PC-9 (cell line): ENCODE results near the gene GPS1. TPM values are rescaled to one million over a fixed set of nuclear protein-coding genes. Genes with fewer than 3 reads are reported as not detected.
"Not testable (repeated sequence)": the region's sequence is repeated elsewhere in the genome, so short reads cannot be mapped to it uniquely, and the experiment has no call there.

Experiments used
- BruUV-seq: library from RNA; stranded (reverse); fragments of 400-500 nt; replicated peaks from 2 replicates; lab custom pipeline; 2021; lab: Mats Ljungman, UMichigan
- CTCF ChIA-PET: fragments of 300-600 bp; sonication (Branson Sonifier 250); formaldehyde crosslinking; loops from one replicate; lab custom pipeline; 2022; ENCODE audit warnings: antibody characterized with exemption; lab: Charles Lee
- POLR2A ChIA-PET: fragments of 300-600 bp; sonication (Branson Sonifier 250); formaldehyde crosslinking; loops from one replicate; lab custom pipeline; 2022; ENCODE audit warnings: antibody characterized with exemption; ENCODE audit not compliant: unreplicated experiment; lab: Charles Lee
- DNase-seq, 2 experiments: peaks; one replicate each; pipeline versions ENCODE4 v3.0.0 to v3.0.0-alpha.2; 2015 to 2022; ENCODE audit warnings: mixed read lengths in 1 of 2
- H2AFZ ChIP-seq: fragments of 200-600 bp; sonication (generic); 2 replicates; pipeline ENCODE4 v1.8.1; 2017; ENCODE audit warnings: antibody characterized with exemption
- H3F3A ChIP-seq: fragments of 200-600 bp; sonication (generic); 2 replicates; pipeline ENCODE4 v1.8.1; 2017; ENCODE audit warnings: antibody characterized with exemption, mild to moderate bottlenecking, low read depth; ENCODE audit not compliant: insufficient read depth
- H3K27ac ChIP-seq: fragments of 200-600 bp; sonication (generic); 2 replicates; pipeline ENCODE4 v1.6.1; 2016; ENCODE audit warnings: mixed run types
- H3K27me3 ChIP-seq: fragments of 200-600 bp; sonication (generic); 2 replicates; pipeline ENCODE4 v1.6.1; 2016; ENCODE audit warnings: low read depth, mixed run types; ENCODE audit not compliant: insufficient read depth
- H3K36me3 ChIP-seq: fragments of 200-600 bp; sonication (generic); 2 replicates; pipeline ENCODE4 v1.6.1; 2016; ENCODE audit warnings: low read depth, mixed run types
- H3K4me1 ChIP-seq: fragments of 200-600 bp; sonication (generic); replicated peaks from 2 replicates; pipeline ENCODE4 v1.6.1; 2016; ENCODE audit warnings: mixed run types; ENCODE audit not compliant: insufficient read depth
- H3K4me2 ChIP-seq: fragments of 200-600 bp; sonication (generic); 2 replicates; pipeline ENCODE4 v1.6.1; 2017; ENCODE audit warnings: mixed run types
- H3K4me3 ChIP-seq: fragments of 200-600 bp; sonication (generic); 2 replicates; pipeline ENCODE4 v1.6.1; 2016; ENCODE audit warnings: mixed run types
- H3K79me2 ChIP-seq: fragments of 200-600 bp; sonication (generic); 2 replicates; pipeline ENCODE4 v1.6.1; 2017; ENCODE audit warnings: low read depth, mixed run types
- H3K9me2 ChIP-seq: fragments of 200-600 bp; sonication (generic); 2 replicates; pipeline ENCODE4 v1.8.1; 2017; ENCODE audit warnings: mild to moderate bottlenecking; ENCODE audit not compliant: insufficient read depth
- H3K9me3 ChIP-seq: fragments of 200-600 bp; sonication (generic); 2 replicates; pipeline ENCODE4 v1.8.1; 2016; ENCODE audit warnings: low read depth; ENCODE audit not compliant: insufficient read depth
- H4K20me1 ChIP-seq: fragments of 200-600 bp; sonication (generic); 2 replicates; pipeline ENCODE4 v1.8.1; 2017; ENCODE audit not compliant: insufficient read depth
- CTCF ChIP-seq: fragments of 200-600 bp; sonication (generic); conservative IDR thresholded peaks from 2 replicates; pipeline ENCODE4 v1.6.1; 2017; ENCODE audit warnings: mixed run types, antibody characterized with exemption, mild to moderate bottlenecking, moderate library complexity
- EZH2 ChIP-seq: fragments of 200-600 bp; sonication (generic); IDR thresholded peaks from 2 replicates; pipeline ENCODE4 v1.8.0; 2017; ENCODE audit warnings: antibody characterized with exemption, low read depth
- intact Hi-C: fragments of 100-400 bp; cut with micrococcal nuclease; formaldehyde crosslinking; loops from one replicate; pipeline ENCODE4 v1.10.0; 2022; ENCODE audit not compliant: unreplicated experiment
- total RNA-seq: library from RNA; stranded (reverse); gene quantifications from 2 replicates; pipeline ENCODE4 v1.2.3, GENCODE V29; 2021

GPS1 gene
- total RNA-seq, 1 experiment from 2014 or later: 121 TPM

- peak; percentile 85 to 98 for DNase-seq
- H4K20me1 ChIP-seq: no peaks in the 10 kb centered on the region
- CTCF ChIA-PET: interaction anchor here (0.6 to 1.0 kb wide), 7 partner anchors 15 to 121 kb away, joined by 3 to 10 read pairs (median 3); partner anchors contain the start of genes CENPX, FASN and LRRC45
- no peaks in the 10 kb centered on the region for H3K9me2 ChIP-seq
- POLR2A ChIA-PET: interaction anchor here (0.5 to 0.9 kb wide), 7 partner anchors 22 to 685 kb away, joined by 4 to 8 read pairs (median 6); partner anchors contain the start of gene DUS1L
- peak within 1 kb of the TSS; percentile 82 for H2AFZ ChIP-seq
- TF ChIP-seq CTCF (peak; percentile 61), EZH2 (no peak)
- no peaks in the 10 kb centered on the region for H3K79me2 ChIP-seq
- no peak within 1 kb of the TSS for H3K27ac ChIP-seq
- H3K36me3 ChIP-seq: no peaks in the 10 kb centered on the region
- BruUV-seq: no TSS peak
- H3K9me3 ChIP-seq: no peaks in the 10 kb centered on the region
- 0 out of 2 replicates have a peak, but pooled peaks cover 6% of the 10 kb centered on the region for H3K4me1 ChIP-seq
- intact Hi-C loops: loop anchor here (2.0 to 10.0 kb wide), 3 partner anchors 60 to 208 kb away; partner anchors contain the start of gene FASN
- H3K27me3 ChIP-seq: no peaks in the 10 kb centered on the region
- peak within 1 kb of the TSS; percentile 66 for H3K4me3 ChIP-seq
- peak within 1 kb of the TSS; percentile 90 for H3K4me2 ChIP-seq
- H3F3A ChIP-seq: peaks cover 4% of the 10 kb centered on the region; the same call in 1 of the 2 replicates
Measured at GRCh38 chr17:82037092-82037888, 14.4 kb upstream of the GPS1 start, which contains the start of gene DCXR. Gene DCXR (minus strand): TSS chr17:82037697. CDS start chr17:82037682, 15 bp downstream.

GRCh38 chr17:82037889-82038195 lies 13.9 kb upstream of the GPS1 start:
- H4K20me1 ChIP-seq: no peaks in the 10 kb centered on the region

GRCh38 chr17:82038796-82039409 lies 12.8 kb upstream of the GPS1 start:
- H3K4me2 ChIP-seq, CTCF ChIA-PET, H3K9me3 ChIP-seq, H4K20me1 ChIP-seq, H3F3A ChIP-seq, H3K36me3 ChIP-seq, H3K27me3 ChIP-seq, H3K4me3 ChIP-seq, H3K79me2 ChIP-seq, H3K9me2 ChIP-seq, POLR2A ChIA-PET, DNase-seq, H3K4me1 ChIP-seq, H2AFZ ChIP-seq, H3K27ac ChIP-seq, BruUV-seq: not testable (repeated sequence)
- intact Hi-C loops: loop anchor here (5.0 to 10.0 kb wide), 2 partner anchors 58 to 206 kb away; partner anchors contain the start of gene FASN

More at GRCh38 chr17:82037889-82038195, 13.9 kb upstream of the GPS1 start:
- H3K27me3 ChIP-seq: no peaks in the 10 kb centered on the region
- no peaks in the 10 kb centered on the region for H3K79me2 ChIP-seq
- no peaks in the 10 kb centered on the region for H3K9me3 ChIP-seq
- no peak for TF ChIP-seq EZH2
- no peak for TF ChIP-seq CTCF
- no peaks in the 10 kb centered on the region for H3K36me3 ChIP-seq
- H3K27ac ChIP-seq: no peak overlapping the region
- no TSS peak for BruUV-seq
- CTCF ChIA-PET: interaction anchor here (0.6 to 1.0 kb wide), 7 partner anchors 15 to 121 kb away, joined by 3 to 10 read pairs (median 3); partner anchors contain the start of genes CENPX, FASN and LRRC45
- peak overlapping the region; percentile 62; the same call in 1 of the 2 replicates for H2AFZ ChIP-seq
- H3F3A ChIP-seq: peaks cover 4% of the 10 kb centered on the region; the same call in 1 of the 2 replicates
- no peak for DNase-seq
- POLR2A ChIA-PET: interaction anchor here (0.5 to 0.9 kb wide), 6 partner anchors 21 to 684 kb away, joined by 5 to 8 read pairs (median 6); partner anchors contain the start of gene DUS1L
- 0 out of 2 replicates have a peak, but pooled peaks cover 6% of the 10 kb centered on the region for H3K4me1 ChIP-seq
- peak overlapping the region; percentile 66; the same call in 1 of the 2 replicates for H3K4me3 ChIP-seq
- intact Hi-C loops: loop anchor here (2.0 to 10.0 kb wide), 3 partner anchors 59 to 207 kb away; partner anchors contain the start of gene FASN
- H3K9me2 ChIP-seq: no peaks in the 10 kb centered on the region
- H3K4me2 ChIP-seq: peak overlapping the region; percentile 90
